ENCODE data around the gene IKZF3.

- TF ChIP-seq MAX (CRISPR knock-in tag; IDR thresholded peaks at IDR 0.05) (peak; percentile 87), ZNF512 (CRISPR knock-in tag; IDR thresholded peaks at IDR 0.05; ENCODE audit: borderline replicate concordance) (no peak), ZNF281 (CRISPR knock-in tag; IDR thresholded peaks at IDR 0.05) (no peak), NFYB (CRISPR knock-in tag; conservative IDR thresholded peaks at IDR 0.05; ENCODE audit: low read depth) (no peak), FOXJ3 (CRISPR knock-in tag; IDR thresholded peaks at IDR 0.05; ENCODE audit: borderline replicate concordance) (no peak)
- TF ChIP-seq, protein P1, sequence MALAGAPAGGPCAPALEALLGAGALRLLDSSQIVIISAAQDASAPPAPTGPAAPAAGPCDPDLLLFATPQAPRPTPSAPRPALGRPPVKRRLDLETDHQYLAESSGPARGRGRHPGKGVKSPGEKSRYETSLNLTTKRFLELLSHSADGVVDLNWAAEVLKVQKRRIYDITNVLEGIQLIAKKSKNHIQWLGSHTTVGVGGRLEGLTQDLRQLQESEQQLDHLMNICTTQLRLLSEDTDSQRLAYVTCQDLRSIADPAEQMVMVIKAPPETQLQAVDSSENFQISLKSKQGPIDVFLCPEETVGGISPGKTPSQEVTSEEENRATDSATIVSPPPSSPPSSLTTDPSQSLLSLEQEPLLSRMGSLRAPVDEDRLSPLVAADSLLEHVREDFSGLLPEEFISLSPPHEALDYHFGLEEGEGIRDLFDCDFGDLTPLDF (CRISPR knock-in tag; IDR thresholded peaks at IDR 0.05), result no peak
- TF ChIP-seq, protein P2, sequence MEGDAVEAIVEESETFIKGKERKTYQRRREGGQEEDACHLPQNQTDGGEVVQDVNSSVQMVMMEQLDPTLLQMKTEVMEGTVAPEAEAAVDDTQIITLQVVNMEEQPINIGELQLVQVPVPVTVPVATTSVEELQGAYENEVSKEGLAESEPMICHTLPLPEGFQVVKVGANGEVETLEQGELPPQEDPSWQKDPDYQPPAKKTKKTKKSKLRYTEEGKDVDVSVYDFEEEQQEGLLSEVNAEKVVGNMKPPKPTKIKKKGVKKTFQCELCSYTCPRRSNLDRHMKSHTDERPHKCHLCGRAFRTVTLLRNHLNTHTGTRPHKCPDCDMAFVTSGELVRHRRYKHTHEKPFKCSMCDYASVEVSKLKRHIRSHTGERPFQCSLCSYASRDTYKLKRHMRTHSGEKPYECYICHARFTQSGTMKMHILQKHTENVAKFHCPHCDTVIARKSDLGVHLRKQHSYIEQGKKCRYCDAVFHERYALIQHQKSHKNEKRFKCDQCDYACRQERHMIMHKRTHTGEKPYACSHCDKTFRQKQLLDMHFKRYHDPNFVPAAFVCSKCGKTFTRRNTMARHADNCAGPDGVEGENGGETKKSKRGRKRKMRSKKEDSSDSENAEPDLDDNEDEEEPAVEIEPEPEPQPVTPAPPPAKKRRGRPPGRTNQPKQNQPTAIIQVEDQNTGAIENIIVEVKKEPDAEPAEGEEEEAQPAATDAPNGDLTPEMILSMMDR (IDR thresholded peaks at IDR 0.05), result peak; percentile 81
These were observed 133.8 kb downstream of the IKZF3 start, which contains the start of gene MIEN1 for GRCh38 chr17:39730095-39730921.
